Activated CD4-positive, alpha-beta memory T cell treated with anti-CD3 and anti-CD28 coated beads, Interleukin-2, amount 10 ng/mL, durations not matched to agents 7 days and 5 days (primary cell): Measurements from ENCODE around the gene MYO1E. TPM values are rescaled to one million over a fixed set of nuclear protein-coding genes. Genes with fewer than 3 reads are reported as not detected.

Experiments used
- CTCF ChIA-PET: fragments of 350-600 bp; sonication (Branson Sonifier 250); formaldehyde crosslinking; loops from one replicate; lab custom pipeline; 2021; ENCODE audit warnings: antibody characterized with exemption, inconsistent platforms; lab: Charles Lee
- POLR2A ChIA-PET: fragments of 350-600 bp; sonication (Branson Sonifier 250); formaldehyde crosslinking; loops from one replicate; lab custom pipeline; 2021; ENCODE audit warnings: antibody characterized with exemption; lab: Charles Lee
- DNase-seq: peaks from one replicate; pipeline ENCODE4 v3.0.0-alpha.2; 2020
- H3K27ac Mint-ChIP-seq: one replicate; pipeline ENCODE4 v1.8.0; 2021; ENCODE audit warnings: mild to moderate bottlenecking, mixed read lengths
- H3K27me3 Mint-ChIP-seq: one replicate; pipeline ENCODE4 v1.8.0; 2021; ENCODE audit warnings: mixed read lengths
- H3K36me3 Mint-ChIP-seq: one replicate; pipeline ENCODE4 v1.8.0; 2021; ENCODE audit warnings: low read depth, mixed read lengths
- H3K4me1 Mint-ChIP-seq: one replicate; pipeline ENCODE4 v1.8.0; 2021; ENCODE audit warnings: mixed read lengths
- H3K4me3 Mint-ChIP-seq: one replicate; pipeline ENCODE4 v1.8.0; 2021; ENCODE audit warnings: mild to moderate bottlenecking, mixed read lengths
- H3K9me3 Mint-ChIP-seq: one replicate; pipeline ENCODE4 v1.8.0; 2021; ENCODE audit warnings: mixed read lengths
- total RNA-seq, 2 experiments: library from RNA; stranded (reverse); gene quantifications; one replicate each; pipeline ENCODE4 v1.2.3, GENCODE V29; 2021

MYO1E gene
- total RNA-seq, 2 experiments from 2014 or later: 40.8 to 46.1 TPM

DNA sequence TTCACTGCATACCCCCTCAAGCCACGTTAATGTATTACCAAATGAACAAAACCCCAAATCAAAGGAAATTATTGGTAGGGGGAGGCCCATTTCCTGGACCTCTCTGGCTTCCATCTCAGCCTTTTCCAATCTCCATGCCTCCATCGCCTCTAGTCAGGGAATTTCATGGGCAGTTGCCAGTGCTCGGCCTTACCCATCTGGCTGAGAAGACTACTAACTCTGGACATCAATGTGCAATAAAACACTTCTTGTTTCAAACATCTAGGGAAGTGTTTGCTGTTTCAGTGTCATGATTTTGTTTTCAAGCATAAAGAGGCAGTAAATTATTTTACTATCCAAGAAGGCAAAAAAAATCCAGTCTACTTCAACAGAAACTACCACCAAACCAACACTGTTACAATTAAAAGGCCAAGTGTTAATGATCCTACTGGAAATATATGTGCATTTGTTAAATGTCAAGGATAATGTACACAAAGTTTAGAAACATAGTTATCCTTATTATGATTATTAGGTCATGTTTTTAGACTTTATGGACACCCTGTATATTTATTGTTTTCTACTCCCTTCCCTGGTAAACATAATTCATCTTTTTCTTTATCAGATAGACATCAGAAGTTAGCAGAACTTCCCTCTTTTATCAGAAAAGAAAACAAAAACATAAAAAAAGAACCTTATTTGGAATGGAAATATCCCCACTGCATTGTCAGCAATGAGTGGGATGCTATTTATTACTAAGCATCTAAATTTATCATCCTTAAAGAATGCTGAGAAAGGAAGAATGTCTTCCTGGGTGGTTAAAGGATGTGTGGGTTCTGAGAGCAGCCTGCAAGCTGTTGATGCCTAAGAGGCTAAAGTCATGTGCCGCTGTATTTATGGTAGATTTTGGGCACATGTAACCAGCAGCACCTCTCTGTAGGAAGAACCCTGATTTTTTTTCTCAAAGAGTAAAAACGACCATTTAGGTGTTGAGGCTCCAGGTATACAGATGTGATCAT is 150.9 kb downstream of the MYO1E start:
- ChIA-PET CTCF (no interaction called here), POLR2A (no interaction called here)
- H3K4me3 Mint-ChIP-seq: no peak overlapping the region
- H3K9me3 Mint-ChIP-seq: no peaks in the 10 kb centered on the region
- H3K27ac Mint-ChIP-seq: no peak overlapping the region
- H3K4me1 Mint-ChIP-seq: peaks cover 11% of the 10 kb centered on the region
- H3K36me3 Mint-ChIP-seq: peaks cover under 1% of the 10 kb centered on the region
- no peak for DNase-seq
- peaks cover 7% of the 10 kb centered on the region for H3K27me3 Mint-ChIP-seq

DNA sequence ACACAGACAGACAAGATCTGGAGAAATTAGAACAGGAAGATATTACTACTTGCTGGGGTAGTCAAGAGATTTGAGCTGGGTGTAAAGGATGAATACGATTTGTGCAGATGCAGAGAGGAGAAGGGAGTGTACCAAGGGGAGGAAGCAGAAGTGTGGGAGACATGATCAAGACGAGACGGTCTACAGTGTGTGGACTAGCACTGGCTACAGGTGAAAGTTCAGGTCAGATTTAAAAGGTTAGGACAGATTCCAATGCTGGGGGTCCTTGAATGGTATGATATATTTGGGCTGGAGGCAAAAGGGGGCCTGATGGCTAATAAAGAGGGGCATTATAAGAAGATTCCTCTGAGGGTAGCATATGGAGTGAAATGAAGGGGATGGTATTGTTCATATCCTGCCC is 154.0 kb downstream of the MYO1E start:
- H3K36me3 Mint-ChIP-seq: no peaks in the 10 kb centered on the region
- ChIA-PET POLR2A (no interaction called here), CTCF (no interaction called here)
- peaks cover 11% of the 10 kb centered on the region for H3K4me1 Mint-ChIP-seq
- no peak for DNase-seq
- no peaks in the 10 kb centered on the region for H3K9me3 Mint-ChIP-seq
- H3K27ac Mint-ChIP-seq: no peak overlapping the region
- H3K27me3 Mint-ChIP-seq: peaks cover 16% of the 10 kb centered on the region
- no peak overlapping the region for H3K4me3 Mint-ChIP-seq

DNA sequence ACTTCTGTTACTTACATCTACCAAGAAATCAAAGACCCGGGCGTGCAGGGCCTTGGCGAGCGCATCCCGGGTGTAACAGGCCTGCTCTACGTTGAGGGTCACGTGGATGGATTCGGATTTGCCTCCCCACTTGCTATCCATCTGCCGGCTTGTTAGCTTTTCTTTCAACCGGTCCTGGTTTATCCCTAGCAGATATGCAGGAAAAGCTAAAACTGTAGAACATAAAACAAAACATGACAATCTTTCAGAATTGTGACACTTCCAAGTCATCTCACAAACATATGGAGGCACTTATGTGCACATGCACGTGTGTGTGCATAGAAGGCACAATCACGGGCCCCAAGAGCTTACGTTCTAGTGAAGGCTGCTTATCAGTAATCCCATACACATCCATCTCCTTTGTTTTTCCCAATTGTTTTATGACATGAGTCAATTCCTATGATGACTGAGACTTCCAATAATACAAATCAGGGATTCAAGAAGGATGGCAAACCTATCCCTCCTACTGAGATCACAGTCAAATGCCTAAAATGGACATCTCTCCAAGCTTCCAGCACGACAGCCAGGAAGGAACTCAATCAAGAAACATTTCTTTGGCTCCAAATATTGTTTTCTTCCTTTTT is 154.7 kb downstream of the MYO1E start:
- Mint-ChIP-seq H3K4me1 (peaks cover 11% of the 10 kb centered on the region), H3K4me3 (no peak overlapping the region), H3K27me3 (peaks cover 15% of the 10 kb centered on the region), H3K36me3 (no peaks in the 10 kb centered on the region), H3K27ac (no peak overlapping the region), H3K9me3 (no peaks in the 10 kb centered on the region)
- ChIA-PET POLR2A (interaction anchor here (0.6 kb wide), 1 partner anchor 412 kb away, joined by 3 read pairs; no protein-coding TSS in a partner anchor), CTCF (interaction anchor here (1.0 kb wide), 1 partner anchor 10 kb away, joined by 3 read pairs; no protein-coding TSS in a partner anchor)
- no peak for DNase-seq

DNA sequence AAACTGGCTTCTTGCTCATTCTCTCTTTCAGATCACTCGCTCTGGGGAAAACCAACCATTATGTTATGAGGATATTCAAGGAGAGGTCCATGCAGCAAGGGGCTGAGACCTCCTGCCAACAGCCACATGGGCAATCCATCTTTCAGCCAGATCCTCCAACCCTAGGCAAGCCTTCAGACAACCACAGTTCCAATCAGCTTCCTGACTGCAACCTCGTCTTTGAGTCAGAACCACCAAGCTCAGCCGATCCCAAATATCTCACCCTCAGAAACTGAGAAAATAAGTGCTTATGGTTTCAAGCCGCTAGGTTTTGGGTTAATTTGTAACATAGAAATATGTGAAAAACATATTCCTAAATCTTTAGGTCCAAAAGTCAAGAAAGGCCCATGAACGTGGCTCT is 155.8 kb downstream of the MYO1E start:
- no peak for DNase-seq
- H3K4me1 Mint-ChIP-seq: peaks cover 3% of the 10 kb centered on the region
- ChIA-PET POLR2A (no interaction called here), CTCF (no interaction called here)
- H3K36me3 Mint-ChIP-seq: no peaks in the 10 kb centered on the region
- H3K27me3 Mint-ChIP-seq: peaks cover 13% of the 10 kb centered on the region
- H3K4me3 Mint-ChIP-seq: no peak overlapping the region
- no peak overlapping the region for H3K27ac Mint-ChIP-seq
- H3K9me3 Mint-ChIP-seq: no peaks in the 10 kb centered on the region

GRCh38 chr15:59210186-59210585 is 162.5 kb downstream of the MYO1E start:
- H3K4me1 Mint-ChIP-seq: no peaks in the 10 kb centered on the region
- no peak overlapping the region for H3K27ac Mint-ChIP-seq
- H3K27me3 Mint-ChIP-seq: peaks cover 8% of the 10 kb centered on the region
- CTCF ChIA-PET: no interaction called here
- POLR2A ChIA-PET: no interaction called here
- H3K4me3 Mint-ChIP-seq: no peak overlapping the region
- no peaks in the 10 kb centered on the region for H3K9me3 Mint-ChIP-seq
- DNase-seq: no peak
- H3K36me3 Mint-ChIP-seq: peaks cover under 1% of the 10 kb centered on the region

GRCh38 chr15:59208613-59209249 is 163.9 kb downstream of the MYO1E start:
- H3K4me1 Mint-ChIP-seq: no peaks in the 10 kb centered on the region

GRCh38 chr15:59206623-59207183 is 166.0 kb downstream of the MYO1E start, which contains the start of gene LDHAL6B:
Gene LDHAL6B (plus strand): TSS chr15:59206843. CDS start chr15:59206941, 98 bp downstream.
- ChIA-PET POLR2A (no interaction called here), CTCF (no interaction called here)
- no peak within 1 kb of the TSS for H3K27ac Mint-ChIP-seq
- no peak within 1 kb of the TSS for H3K4me3 Mint-ChIP-seq
- H3K4me1 Mint-ChIP-seq: no peaks in the 10 kb centered on the region
- peaks cover 2% of the 10 kb centered on the region for H3K36me3 Mint-ChIP-seq
- no peak for DNase-seq
- H3K9me3 Mint-ChIP-seq: no peaks in the 10 kb centered on the region
- H3K27me3 Mint-ChIP-seq: peaks cover 2% of the 10 kb centered on the region

More at GRCh38 chr15:59208613-59209249, 163.9 kb downstream of the MYO1E start:
- no peak overlapping the region for H3K27ac Mint-ChIP-seq
- no peak overlapping the region for H3K4me3 Mint-ChIP-seq
- no peaks in the 10 kb centered on the region for H3K9me3 Mint-ChIP-seq
- POLR2A ChIA-PET: no interaction called here
- DNase-seq: no peak
- CTCF ChIA-PET: interaction anchor here (1.2 kb wide), 1 partner anchor 9 kb away, joined by 3 read pairs; no protein-coding TSS in a partner anchor
- H3K27me3 Mint-ChIP-seq: peaks cover 2% of the 10 kb centered on the region
- H3K36me3 Mint-ChIP-seq: peaks cover 2% of the 10 kb centered on the region

GRCh38 chr15:59205839-59206622 is 166.6 kb downstream of the MYO1E start:
- H3K9me3 Mint-ChIP-seq: no peaks in the 10 kb centered on the region
- peaks cover 2% of the 10 kb centered on the region for H3K27me3 Mint-ChIP-seq
- no peaks in the 10 kb centered on the region for H3K4me1 Mint-ChIP-seq
- POLR2A ChIA-PET: no interaction called here
- CTCF ChIA-PET: interaction anchor here (0.5 to 0.7 kb wide), 2 partner anchors 287 to 374 kb away, joined by 3 read pairs; no protein-coding TSS in a partner anchor
- H3K4me3 Mint-ChIP-seq: no peak overlapping the region
- H3K36me3 Mint-ChIP-seq: peaks cover 2% of the 10 kb centered on the region
- no peak overlapping the region for H3K27ac Mint-ChIP-seq
- no peak for DNase-seq

DNA sequence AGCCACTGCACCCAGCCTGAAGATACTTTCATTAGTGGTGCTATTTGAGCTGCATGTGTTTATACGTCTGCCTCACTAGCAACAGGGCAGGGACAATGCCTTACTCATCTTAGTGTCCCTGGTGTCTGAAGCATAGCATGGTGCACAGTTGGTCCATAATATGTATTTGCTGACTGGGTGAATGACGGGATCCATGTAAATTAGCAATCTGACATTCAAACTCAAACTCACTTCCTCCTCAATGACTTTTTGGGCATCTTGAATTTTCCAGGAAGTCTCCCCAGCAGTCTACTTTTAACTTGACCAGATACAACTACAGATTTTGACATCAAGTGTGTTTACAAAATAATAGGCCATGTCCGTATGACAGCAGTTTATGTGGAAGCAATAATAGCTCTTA is 169.0 kb downstream of the MYO1E start:
- CTCF ChIA-PET: interaction anchor here (1.2 kb wide), 1 partner anchor 289 kb away, joined by 3 read pairs; no protein-coding TSS in a partner anchor
- Mint-ChIP-seq H3K27me3 (peaks cover 2% of the 10 kb centered on the region), H3K27ac (no peak overlapping the region), H3K36me3 (peaks cover 2% of the 10 kb centered on the region), H3K4me3 (no peak overlapping the region), H3K4me1 (no peaks in the 10 kb centered on the region), H3K9me3 (no peaks in the 10 kb centered on the region)
- no peak for DNase-seq
- POLR2A ChIA-PET: no interaction called here

DNA sequence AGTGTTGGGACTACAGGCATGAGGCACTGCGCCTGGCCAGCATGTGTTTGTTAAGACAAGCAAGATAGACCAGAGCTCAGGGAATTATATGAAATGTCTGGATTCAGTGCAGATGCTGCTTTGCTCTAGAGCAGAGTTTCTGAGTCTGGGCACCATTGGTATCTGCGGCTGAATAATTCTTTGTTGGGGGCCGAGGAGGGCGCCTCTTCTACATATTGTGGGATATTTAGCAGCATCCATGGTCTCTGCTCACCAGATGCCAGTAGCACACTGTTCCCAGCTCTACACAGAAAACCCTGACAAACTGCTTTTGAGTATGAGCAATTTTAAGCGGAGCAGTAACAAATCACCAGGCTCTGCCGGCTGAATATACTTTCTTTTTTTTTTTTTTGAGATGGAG is 169.7 kb downstream of the MYO1E start:
- ChIA-PET CTCF (no interaction called here), POLR2A (no interaction called here)
- peaks cover 2% of the 10 kb centered on the region for H3K27me3 Mint-ChIP-seq
- H3K36me3 Mint-ChIP-seq: peaks cover 2% of the 10 kb centered on the region
- DNase-seq: no peak
- H3K4me3 Mint-ChIP-seq: no peak overlapping the region
- H3K9me3 Mint-ChIP-seq: no peaks in the 10 kb centered on the region
- H3K4me1 Mint-ChIP-seq: no peaks in the 10 kb centered on the region
- no peak overlapping the region for H3K27ac Mint-ChIP-seq

DNA sequence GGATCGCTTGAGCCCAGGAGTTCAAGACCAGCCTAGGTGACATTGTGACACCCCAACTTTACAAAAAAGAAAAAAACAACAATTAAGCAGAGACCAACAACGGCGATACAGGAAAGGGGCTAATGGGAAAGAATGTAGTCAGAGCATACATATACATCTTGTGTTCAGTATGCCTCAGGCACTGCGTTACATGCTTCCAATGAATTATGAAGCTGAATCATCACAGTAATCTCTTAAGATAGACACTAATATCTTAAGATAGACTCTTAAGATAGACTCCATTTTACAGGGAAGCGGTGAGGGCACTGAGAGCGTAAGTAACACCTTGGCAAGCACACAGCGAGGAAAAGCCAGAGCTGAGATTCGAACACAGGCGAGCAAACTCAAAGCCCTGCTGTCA is 172.1 kb downstream of the MYO1E start:
- Mint-ChIP-seq H3K9me3 (no peaks in the 10 kb centered on the region), H3K27ac (no peak overlapping the region), H3K36me3 (peaks cover 2% of the 10 kb centered on the region), H3K4me3 (no peak overlapping the region), H3K4me1 (no peaks in the 10 kb centered on the region), H3K27me3 (peaks cover 4% of the 10 kb centered on the region)
- no peak for DNase-seq
- CTCF ChIA-PET: no interaction called here
- POLR2A ChIA-PET: no interaction called here
